SK-N-SH treated with all-trans-retinoic acid at 6 μM for 48 hours (cell line): Measurements from ENCODE around the gene SLCO1A2.

Experiments used
- BACH2 ChIP-seq: fragments of 250-450 bp; sonication (Bioruptor Pico); IDR thresholded peaks from 2 replicates; pipeline ENCODE4 v1.9.0; 2021; ENCODE audit warnings: mild to moderate bottlenecking, borderline replicate concordance
- CREB5 ChIP-seq: fragments of 250-450 bp; sonication (Bioruptor Pico); IDR thresholded peaks from 2 replicates; pipeline ENCODE4 v1.5.1; 2020; ENCODE audit warnings: low read depth, mild to moderate bottlenecking, moderate library complexity
- CSDC2 ChIP-seq: fragments of 250-450 bp; sonication (Bioruptor Pico); IDR thresholded peaks from 2 replicates; pipeline ENCODE4 v1.5.0; 2020; ENCODE audit warnings: mild to moderate bottlenecking, moderate library complexity
- CSRNP3 ChIP-seq: fragments of 250-450 bp; sonication (Bioruptor Pico); IDR thresholded peaks from 2 replicates; pipeline ENCODE4 v1.5.1; 2021; ENCODE audit warnings: mild to moderate bottlenecking, moderate library complexity
- OSR1 ChIP-seq: fragments of 250-450 bp; sonication (Bioruptor Pico); IDR thresholded peaks from 2 replicates; pipeline ENCODE4 v1.8.0; 2022; ENCODE audit warnings: moderate library complexity, mild to moderate bottlenecking, inconsistent platforms
- PATZ1 ChIP-seq: fragments of 250-450 bp; sonication (Bioruptor Pico); IDR thresholded peaks from 2 replicates; pipeline ENCODE4 v1.8.0; 2020; ENCODE audit warnings: mild to moderate bottlenecking, moderate library complexity, borderline replicate concordance
- PPARA ChIP-seq: fragments of 250-450 bp; sonication (Bioruptor Pico); IDR thresholded peaks from 2 replicates; pipeline ENCODE4 v1.5.0; 2020; ENCODE audit warnings: mild to moderate bottlenecking, borderline replicate concordance
- TSHZ2 ChIP-seq: fragments of 250-450 bp; sonication (Bioruptor Pico); IDR thresholded peaks from 2 replicates; pipeline ENCODE4 v1.5.0; 2020; ENCODE audit warnings: mild to moderate bottlenecking, moderate library complexity
- ZFP3 ChIP-seq: fragments of 250-450 bp; sonication (Bioruptor Pico); IDR thresholded peaks from 2 replicates; pipeline ENCODE4 v1.5.0; 2020; ENCODE audit warnings: mild to moderate bottlenecking, moderate library complexity
- ZFP30 ChIP-seq: fragments of 450-650 bp; formaldehyde crosslinking; IDR thresholded peaks from 2 replicates; pipeline ENCODE4 v1.5.0; 2022; ENCODE audit warnings: mild to moderate bottlenecking, moderate library complexity
- ZNF8 ChIP-seq: fragments of 450-650 bp; formaldehyde crosslinking; IDR thresholded peaks from 2 replicates; pipeline ENCODE4 v1.5.0; 2020; ENCODE audit warnings: mild to moderate bottlenecking, moderate library complexity

- TF ChIP-seq BACH2 (no peak), CSDC2 (CRISPR knock-in tag) (no peak), PATZ1 (CRISPR knock-in tag) (no peak), TSHZ2 (CRISPR knock-in tag) (no peak), ZFP30 (no peak), ZFP3 (CRISPR knock-in tag) (no peak), CSRNP3 (CRISPR knock-in tag) (no peak), OSR1 (CRISPR knock-in tag) (no peak), CREB5 (no peak), ZNF8 (CRISPR knock-in tag) (no peak), PPARA (CRISPR knock-in tag) (no peak)
Observed at GRCh38 chr12:21265932-21266331, 68.8 kb downstream of the SLCO1A2 start.
